ACC112 (cell line): ENCODE results near the gene PRKN.

Source experiments
- H2AFZ ChIP-seq: fragments of 200-600 bp; sonication (generic); one replicate; pipeline ENCODE4 v1.6.0; 2017; ENCODE audit warnings: antibody characterized with exemption, low read length; ENCODE audit not compliant: unreplicated experiment
- H3K27ac ChIP-seq: fragments of 200-600 bp; sonication (generic); 2 replicates; pipeline ENCODE4 v1.5.1; 2014; ENCODE audit warnings: low read depth, mild to moderate bottlenecking, antibody characterized with exemption, low read length, moderate library complexity
- H3K27me3 ChIP-seq: fragments of 200-600 bp; sonication (generic); 2 replicates; pipeline ENCODE4 v1.6.1; 2014; ENCODE audit warnings: mild to moderate bottlenecking, antibody characterized with exemption, low read length, moderate library complexity, mixed read lengths; ENCODE audit not compliant: insufficient read depth
- H3K36me3 ChIP-seq: fragments of 200-600 bp; sonication (generic); 2 replicates; pipeline ENCODE4 v1.6.1; 2016; ENCODE audit warnings: mild to moderate bottlenecking, antibody characterized with exemption, low read length, moderate library complexity, mixed read lengths; ENCODE audit not compliant: insufficient read depth
- H3K4me1 ChIP-seq: fragments of 200-600 bp; sonication (generic); one replicate; pipeline ENCODE4 v1.6.1; 2016; ENCODE audit warnings: low read length, mixed read lengths; ENCODE audit not compliant: insufficient read depth, unreplicated experiment, control insufficient read depth
- H3K4me3 ChIP-seq: fragments of 200-600 bp; sonication (generic); 2 replicates; pipeline ENCODE4 v1.5.1; 2014; ENCODE audit warnings: mild to moderate bottlenecking, low read depth, low read length
- H3K79me2 ChIP-seq: fragments of 200-600 bp; sonication (generic); one replicate; pipeline ENCODE4 v1.6.0; 2016; ENCODE audit warnings: low read length; ENCODE audit not compliant: control insufficient read depth, unreplicated experiment, insufficient read depth

Gene PRKN

DNA sequence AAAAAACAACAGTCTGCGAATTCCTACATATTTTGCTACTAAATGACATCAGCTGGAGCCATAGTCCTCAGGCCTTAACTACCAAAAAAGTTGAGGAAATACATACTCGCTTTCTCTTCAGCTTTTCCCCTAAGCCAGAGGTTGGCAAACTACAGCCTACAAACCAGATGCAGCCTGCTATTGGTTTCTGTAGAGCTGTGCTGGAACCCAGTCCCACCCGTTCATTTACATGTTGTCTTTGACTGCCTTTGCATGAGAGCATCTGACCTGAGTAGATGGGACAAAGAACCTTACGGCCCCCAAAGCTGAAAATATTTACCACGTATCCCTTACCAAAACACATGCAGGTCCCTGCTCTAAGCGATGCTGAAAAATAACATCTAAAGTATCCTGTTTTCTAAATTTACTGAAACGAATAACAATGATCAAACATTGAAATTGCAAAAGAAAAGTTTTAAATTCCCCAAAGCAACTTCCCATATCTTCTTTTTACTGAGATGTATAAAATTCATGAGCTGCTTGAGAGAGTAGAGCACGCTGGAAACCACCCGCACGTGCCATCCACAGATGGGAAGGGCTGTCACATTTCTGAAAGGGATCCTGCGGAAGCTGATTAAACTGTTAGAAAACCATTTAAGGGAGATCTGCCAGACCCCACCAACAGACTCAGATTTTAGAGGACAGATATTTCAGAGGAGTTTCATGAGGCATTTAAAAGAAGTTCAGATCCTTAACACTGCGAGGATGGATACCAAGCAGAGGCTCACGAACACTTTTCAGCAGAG lies 124.1 kb downstream of the PRKN start:
- Histone ChIP-seq H2AFZ (no peak overlapping the region), H3K4me1 (no peaks in the 10 kb centered on the region), H3K27ac (no peak overlapping the region), H3K27me3 (no peaks in the 10 kb centered on the region), H3K4me3 (no peak overlapping the region), H3K36me3 (no peaks in the 10 kb centered on the region), H3K79me2 (no peaks in the 10 kb centered on the region)

DNA sequence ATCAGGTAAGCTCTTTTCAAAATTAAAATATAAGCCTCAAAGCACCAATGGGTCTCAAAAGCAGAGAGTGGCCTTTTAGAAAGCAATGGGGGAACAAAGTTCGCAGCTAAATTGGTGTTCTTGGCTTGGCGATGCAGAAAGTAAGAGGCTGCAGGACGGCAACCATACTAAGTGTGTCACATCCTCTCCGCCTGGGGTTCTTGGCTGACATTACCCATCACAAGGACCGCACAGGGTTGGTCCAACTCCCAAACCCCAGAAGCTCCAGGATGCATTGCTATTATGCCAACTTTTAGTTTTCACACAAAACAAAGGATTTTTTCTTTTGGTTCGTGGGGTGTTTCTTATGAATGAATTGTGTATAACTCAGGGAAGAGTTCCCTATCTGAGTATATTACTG lies 124.8 kb downstream of the PRKN start:
- no peak overlapping the region for H3K4me3 ChIP-seq
- H3K4me1 ChIP-seq = no peaks in the 10 kb centered on the region
- no peaks in the 10 kb centered on the region for H3K36me3 ChIP-seq
- no peaks in the 10 kb centered on the region for H3K79me2 ChIP-seq
- H2AFZ ChIP-seq = no peak overlapping the region
- H3K27ac ChIP-seq = no peak overlapping the region
- no peaks in the 10 kb centered on the region for H3K27me3 ChIP-seq

DNA sequence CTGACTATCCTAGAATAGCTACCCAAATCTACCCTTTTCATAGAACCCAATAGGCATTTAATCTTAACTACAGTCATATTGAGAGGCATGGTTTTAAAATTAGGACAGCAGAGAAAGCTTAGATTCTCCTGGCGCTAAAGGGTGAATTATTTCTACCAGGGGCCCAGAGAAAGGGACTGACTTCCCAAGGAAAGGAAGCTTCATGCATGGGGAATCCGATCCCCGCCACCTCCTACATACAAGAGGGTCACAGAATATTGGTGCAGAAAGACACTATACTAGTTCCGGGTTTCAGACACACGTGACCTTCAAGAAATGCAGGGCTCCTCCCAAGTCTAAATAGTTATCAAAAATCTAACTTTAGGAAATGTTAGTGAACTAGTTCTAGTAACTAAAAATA lies 130.9 kb downstream of the PRKN start:
- H3K27ac ChIP-seq = no peak overlapping the region
- H3K27me3 ChIP-seq = no peaks in the 10 kb centered on the region
- no peaks in the 10 kb centered on the region for H3K79me2 ChIP-seq
- no peaks in the 10 kb centered on the region for H3K36me3 ChIP-seq
- H2AFZ ChIP-seq = no peak overlapping the region
- H3K4me3 ChIP-seq = no peak overlapping the region
- H3K4me1 ChIP-seq = no peaks in the 10 kb centered on the region

DNA sequence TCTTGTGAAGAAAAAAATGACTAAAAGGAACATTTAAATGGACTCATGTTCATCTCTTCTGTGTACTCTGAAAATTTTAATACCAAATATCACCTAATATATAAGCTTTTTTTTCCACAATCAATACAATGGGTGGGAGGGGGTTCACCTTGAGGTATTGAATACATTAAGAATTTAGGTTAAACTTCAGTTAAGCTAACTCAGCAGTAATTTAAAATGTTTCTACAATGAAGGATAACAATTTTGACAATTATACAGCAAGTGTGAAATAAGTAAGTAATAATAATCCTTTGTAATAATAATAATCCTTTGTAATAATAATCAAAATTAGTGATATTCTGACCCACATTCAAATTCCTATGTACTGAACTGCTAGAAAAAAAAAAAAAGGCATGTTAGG lies 136.0 kb downstream of the PRKN start:
- Histone ChIP-seq H3K36me3 (no peaks in the 10 kb centered on the region), H3K27me3 (no peaks in the 10 kb centered on the region), H2AFZ (no peak overlapping the region), H3K4me1 (no peaks in the 10 kb centered on the region), H3K27ac (no peak overlapping the region), H3K4me3 (no peak overlapping the region), H3K79me2 (no peaks in the 10 kb centered on the region)

DNA sequence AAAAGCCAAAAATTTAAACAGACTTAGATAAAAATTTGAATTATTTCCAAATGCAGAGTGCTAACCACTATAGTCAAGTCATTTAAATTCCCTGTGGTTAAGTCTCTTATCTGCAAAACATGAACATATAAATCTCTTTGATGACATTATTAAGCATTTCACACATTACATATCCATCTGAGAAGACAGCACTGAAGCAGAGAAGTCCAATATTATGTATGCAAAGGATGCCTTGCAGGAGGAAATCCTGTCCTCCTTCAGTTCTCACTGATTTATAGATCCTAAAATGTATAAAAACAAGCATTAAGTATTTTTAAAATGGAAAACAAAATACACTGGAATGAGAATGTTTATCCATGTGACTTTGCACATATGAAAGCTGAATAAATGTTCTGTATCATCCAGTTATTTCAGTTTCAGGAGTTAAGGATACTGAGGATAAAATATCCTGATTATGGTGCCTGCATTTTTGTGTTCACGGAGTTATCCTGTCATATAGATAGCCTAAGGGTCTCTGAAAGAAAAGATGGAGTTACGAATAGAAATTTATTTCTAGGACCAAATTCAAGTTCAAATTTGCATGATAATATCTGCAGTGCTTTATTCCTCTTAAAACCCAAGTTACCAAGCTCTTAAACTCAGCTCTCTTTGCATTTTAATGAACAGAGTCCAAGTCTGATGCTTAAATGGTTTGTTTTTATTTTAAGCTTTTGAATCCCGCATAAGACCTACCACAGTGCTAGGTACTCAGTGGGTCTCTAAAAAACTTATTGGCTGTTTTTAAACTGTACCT lies 145.4 kb downstream of the PRKN start:
- no peak overlapping the region for H3K4me3 ChIP-seq

DNA sequence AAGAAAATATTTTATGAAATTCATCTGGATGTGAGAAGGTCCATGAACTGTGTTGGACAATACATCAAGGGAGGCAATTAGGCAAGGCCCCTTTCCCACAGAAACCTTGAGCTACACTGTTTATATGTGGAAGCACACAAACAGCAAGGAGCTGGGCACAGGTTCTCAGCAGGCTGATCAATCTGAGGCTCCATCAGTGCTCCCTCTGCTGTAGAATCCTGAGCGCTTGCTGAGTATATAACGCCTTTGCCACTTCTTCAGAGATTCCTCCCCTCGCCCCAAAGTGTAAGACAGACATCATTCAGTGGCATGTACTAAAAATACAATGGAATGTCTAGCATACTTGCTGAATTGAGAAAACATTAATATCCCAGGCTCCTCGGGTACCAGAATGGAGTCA lies 146.9 kb downstream of the PRKN start:
- no peaks in the 10 kb centered on the region for H3K79me2 ChIP-seq

More for the DNA sequence above, 145.4 kb downstream of the PRKN start:
- Histone ChIP-seq H3K27ac (no peak overlapping the region), H3K79me2 (no peaks in the 10 kb centered on the region), H2AFZ (no peak overlapping the region), H3K36me3 (no peaks in the 10 kb centered on the region), H3K4me1 (no peaks in the 10 kb centered on the region), H3K27me3 (no peaks in the 10 kb centered on the region)

DNA sequence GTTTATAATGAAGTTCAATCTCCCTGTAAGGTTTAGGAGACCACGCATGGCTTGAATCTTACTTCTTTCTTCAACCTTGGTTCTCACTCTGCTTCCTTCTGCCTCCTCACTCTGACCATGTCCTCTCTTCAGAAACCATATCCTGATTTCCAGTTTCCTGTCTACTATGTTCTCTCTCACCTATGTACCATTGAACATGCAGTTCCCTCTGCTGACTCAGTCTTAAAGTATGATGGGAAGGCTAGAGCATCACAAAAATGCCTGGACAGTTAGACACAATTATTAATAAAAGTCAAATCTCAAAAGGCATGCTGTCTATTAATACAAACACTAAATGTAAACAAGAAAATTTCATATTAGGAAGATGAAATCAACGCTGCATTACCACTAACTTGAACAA lies 151.6 kb downstream of the PRKN start:
- Histone ChIP-seq H3K27ac (no peak overlapping the region), H3K4me1 (no peaks in the 10 kb centered on the region), H3K79me2 (no peaks in the 10 kb centered on the region), H2AFZ (no peak overlapping the region), H3K4me3 (no peak overlapping the region), H3K36me3 (no peaks in the 10 kb centered on the region), H3K27me3 (no peaks in the 10 kb centered on the region)

More for the DNA sequence above, 146.9 kb downstream of the PRKN start:
- Histone ChIP-seq H3K36me3 (no peaks in the 10 kb centered on the region), H3K27me3 (no peaks in the 10 kb centered on the region), H3K27ac (no peak overlapping the region), H2AFZ (no peak overlapping the region), H3K4me3 (no peak overlapping the region), H3K4me1 (no peaks in the 10 kb centered on the region)

DNA sequence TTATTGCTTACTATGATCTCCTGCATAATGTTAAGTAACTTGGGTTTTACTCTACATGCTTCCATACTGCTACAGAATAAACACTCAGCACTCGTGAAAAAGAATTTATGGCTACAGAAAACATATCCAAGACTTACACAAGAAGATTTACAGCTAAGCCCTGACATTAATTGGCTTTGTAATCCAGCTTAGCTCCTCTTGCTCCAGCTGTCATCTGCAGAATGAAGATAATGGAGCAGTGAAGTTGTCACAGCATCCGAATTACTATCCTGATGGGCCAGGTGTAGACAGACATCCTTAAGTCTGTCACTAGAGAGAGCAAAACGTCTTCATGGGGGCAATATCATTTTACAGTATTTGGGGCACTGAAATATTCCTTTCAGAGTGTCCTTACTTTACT lies 155.3 kb downstream of the PRKN start:
- Histone ChIP-seq H2AFZ (no peak overlapping the region), H3K36me3 (no peaks in the 10 kb centered on the region), H3K27ac (no peak overlapping the region), H3K4me3 (no peak overlapping the region), H3K4me1 (no peaks in the 10 kb centered on the region), H3K27me3 (no peaks in the 10 kb centered on the region), H3K79me2 (no peaks in the 10 kb centered on the region)

DNA sequence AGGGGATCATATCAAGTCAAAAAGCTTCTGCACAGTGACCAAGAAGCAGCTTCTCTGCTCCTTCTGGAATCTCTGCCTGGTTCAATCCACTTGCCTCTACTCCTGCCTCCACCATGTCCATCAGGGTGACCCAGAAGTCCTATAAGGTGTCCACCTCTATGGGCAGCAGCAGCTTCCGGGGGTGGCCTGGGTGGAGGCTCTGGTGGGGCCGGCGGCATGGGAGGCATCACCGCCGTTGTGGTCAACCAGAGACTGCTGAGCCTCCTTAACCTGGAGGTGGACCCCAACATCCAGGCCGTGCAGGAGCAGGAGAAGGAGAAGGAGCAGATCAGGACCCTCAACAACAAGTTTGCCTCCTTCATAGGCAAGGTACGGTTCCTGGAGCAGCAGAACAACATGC lies 159.3 kb downstream of the PRKN start:
- no peaks in the 10 kb centered on the region for H3K4me1 ChIP-seq
- H2AFZ ChIP-seq = no peak overlapping the region
- H3K36me3 ChIP-seq = no peaks in the 10 kb centered on the region
- no peak overlapping the region for H3K4me3 ChIP-seq
- H3K27ac ChIP-seq = no peak overlapping the region
- H3K79me2 ChIP-seq = no peaks in the 10 kb centered on the region
- H3K27me3 ChIP-seq = no peaks in the 10 kb centered on the region

DNA sequence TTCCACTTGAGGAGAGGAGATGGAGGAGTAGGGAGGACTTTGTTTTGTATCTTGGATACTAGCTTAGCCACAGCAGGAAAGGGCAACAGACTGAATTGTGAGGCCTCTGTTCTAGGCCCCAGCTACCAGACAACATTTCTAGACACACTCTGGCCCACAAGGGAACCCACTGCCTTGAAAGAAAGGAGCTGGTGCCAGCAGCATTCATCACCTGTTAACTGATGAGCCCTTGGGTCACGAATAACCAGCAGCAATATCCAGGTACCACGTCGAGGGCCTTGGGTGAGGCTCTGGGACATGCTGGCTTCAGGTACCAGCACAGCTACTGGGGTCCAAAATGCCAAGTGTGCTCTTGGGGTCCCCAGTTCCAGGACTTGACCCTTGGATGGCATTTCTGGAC lies 165.5 kb downstream of the PRKN start:
- no peaks in the 10 kb centered on the region for H3K36me3 ChIP-seq
- H3K4me3 ChIP-seq = no peak overlapping the region
- H3K27me3 ChIP-seq = no peaks in the 10 kb centered on the region
- no peaks in the 10 kb centered on the region for H3K4me1 ChIP-seq
- no peaks in the 10 kb centered on the region for H3K79me2 ChIP-seq
- no peak overlapping the region for H3K27ac ChIP-seq
- H2AFZ ChIP-seq = no peak overlapping the region

DNA sequence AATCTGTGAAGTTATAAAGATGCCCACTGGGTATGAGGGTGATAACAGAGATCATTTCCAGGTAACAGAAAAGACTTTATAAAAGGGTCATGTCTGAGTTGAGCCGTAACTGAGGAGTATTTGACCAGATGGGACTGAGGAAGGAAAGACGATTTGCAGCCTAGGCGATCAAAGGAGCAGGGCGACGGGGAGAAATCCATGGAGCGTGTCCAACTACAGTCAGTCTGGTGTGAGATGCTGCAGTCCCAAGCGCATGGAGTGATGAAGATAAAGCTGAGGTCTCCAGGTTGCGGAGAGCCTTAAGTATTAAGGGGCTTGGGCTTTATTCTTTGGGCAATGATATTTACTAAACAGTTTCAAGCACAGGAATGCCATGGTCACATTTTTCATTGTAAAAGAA lies 166.7 kb downstream of the PRKN start:
- no peaks in the 10 kb centered on the region for H3K4me1 ChIP-seq
- no peaks in the 10 kb centered on the region for H3K27me3 ChIP-seq

More for the DNA sequence above, 166.7 kb downstream of the PRKN start:
- H3K4me3 ChIP-seq = no peak overlapping the region
- no peaks in the 10 kb centered on the region for H3K36me3 ChIP-seq
- no peak overlapping the region for H3K27ac ChIP-seq
- H2AFZ ChIP-seq = no peak overlapping the region
- no peaks in the 10 kb centered on the region for H3K79me2 ChIP-seq
